Activated CD4-positive, alpha-beta T cell treated with anti-CD3 and anti-CD28 coated beads for 4 hours (primary cell): Measurements from ENCODE around the gene COLEC11.

Experiments
- DNase-seq, 2 donors: peaks; one replicate each; pipeline ENCODE4 v3.0.0-alpha.2; 2020

COLEC11 gene

DNA sequence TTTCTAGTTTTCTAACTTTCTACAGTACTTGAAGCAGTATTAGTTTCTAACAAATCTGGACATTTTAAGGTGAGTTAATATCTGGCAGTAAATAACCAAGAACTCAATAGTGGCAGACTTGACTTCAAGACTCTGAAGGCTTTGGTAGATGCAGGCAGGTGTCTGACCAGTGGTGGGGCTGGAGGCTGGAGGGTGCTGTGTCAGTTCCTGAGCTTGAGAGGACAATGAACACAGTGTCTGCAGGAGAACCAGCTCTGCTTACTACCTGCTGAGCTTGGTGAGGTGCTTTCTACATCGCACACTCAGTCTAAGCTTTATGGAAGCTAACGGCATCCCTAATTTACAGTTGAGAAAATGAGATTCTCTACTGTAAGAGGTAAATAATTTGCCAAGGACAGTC lies 84.3 kb downstream of the COLEC11 start:
- no peak for DNase-seq

DNA sequence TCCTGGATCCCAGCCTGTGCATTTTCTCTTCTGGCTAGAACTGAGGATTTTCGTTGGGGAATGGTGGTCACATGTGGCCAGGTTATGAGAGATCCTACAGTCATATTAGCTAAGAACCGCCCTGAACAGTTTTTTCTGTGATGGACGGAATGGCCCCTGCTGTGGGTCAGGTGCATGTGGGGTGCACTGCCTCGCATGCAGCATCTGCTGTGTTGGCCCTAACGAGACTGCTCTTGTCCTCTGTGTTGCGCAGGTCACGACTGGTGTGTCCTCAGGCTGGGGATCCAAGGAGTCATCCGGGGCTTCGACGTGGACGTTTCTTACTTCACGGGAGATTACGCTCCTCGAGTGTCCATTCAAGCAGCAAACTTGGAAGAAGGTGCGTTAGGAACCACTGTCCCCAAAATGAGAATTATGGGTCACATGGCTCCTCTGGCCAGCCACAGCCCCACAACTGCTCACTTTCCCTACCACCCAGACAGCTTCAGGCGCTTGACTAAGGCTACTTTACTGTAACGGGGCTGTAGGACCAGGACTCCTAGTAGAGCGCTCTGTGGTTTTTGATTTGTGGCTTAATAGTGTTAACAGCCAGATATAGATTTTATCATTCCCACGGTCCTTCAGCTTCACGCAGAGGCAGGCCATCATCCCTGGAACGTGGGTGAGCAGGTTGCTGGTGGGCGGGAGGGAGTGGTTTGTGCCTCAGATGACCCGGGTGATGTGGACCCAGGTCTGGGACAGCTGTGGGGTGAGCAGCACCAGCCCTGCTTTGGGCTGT lies 84.9 kb downstream of the COLEC11 start:
- DNase-seq: no peak

DNA sequence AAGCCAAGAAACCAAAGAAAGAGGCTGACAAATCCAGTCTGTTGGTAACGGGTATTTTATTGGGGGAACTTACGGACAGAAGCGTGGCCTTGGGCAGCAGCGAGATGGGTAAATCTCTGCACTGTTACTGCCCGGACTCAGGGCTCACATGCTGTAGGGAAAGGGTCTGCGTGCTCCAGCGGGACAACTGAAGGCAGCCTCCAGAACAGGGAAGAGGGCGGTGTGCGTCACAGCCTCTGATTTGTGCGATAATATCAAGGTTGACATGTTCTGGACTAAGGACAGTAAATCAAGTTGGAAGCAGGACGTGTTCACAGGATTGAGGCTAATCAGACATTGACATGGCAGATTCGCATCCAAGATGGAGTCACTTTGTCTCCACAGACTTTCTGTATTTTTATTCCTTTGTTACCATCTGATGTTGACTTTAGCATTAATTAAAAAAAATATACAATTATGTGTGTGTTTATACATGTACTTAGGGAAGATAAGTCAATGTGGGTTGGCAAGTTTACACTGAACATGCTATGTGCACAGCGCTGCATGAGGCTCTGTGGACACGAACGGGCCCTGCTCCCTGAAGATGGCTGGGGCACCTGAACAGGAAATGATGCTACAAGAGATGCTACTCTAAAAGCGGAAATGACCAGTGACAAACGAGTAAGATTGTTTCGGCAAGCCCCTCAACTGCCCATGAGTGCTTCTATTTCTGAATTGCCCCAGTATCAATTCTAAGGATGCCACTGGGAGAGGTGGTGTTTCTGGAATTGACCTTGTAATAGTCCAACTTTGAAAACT lies 85.8 kb downstream of the COLEC11 start:
- no peak for DNase-seq

DNA sequence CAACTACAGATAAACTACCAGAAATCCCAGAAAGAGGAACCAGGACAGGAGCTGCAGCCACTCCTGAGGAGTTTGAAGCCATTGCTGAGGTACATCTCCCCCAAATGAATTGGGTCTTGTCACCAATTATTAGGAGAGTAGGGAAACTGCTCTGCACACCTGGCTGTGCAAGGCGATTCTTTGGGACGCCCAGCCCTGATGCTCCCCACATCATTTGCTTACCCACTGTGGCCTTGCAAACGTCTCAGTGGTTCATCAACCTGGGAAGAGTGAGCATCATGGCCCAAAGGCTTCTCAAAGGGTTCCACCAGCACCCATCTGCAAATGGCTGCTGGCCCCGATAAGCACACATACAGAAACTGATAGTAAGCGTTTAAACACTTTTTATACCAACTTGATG lies 86.7 kb downstream of the COLEC11 start:
- no peak for DNase-seq

DNA sequence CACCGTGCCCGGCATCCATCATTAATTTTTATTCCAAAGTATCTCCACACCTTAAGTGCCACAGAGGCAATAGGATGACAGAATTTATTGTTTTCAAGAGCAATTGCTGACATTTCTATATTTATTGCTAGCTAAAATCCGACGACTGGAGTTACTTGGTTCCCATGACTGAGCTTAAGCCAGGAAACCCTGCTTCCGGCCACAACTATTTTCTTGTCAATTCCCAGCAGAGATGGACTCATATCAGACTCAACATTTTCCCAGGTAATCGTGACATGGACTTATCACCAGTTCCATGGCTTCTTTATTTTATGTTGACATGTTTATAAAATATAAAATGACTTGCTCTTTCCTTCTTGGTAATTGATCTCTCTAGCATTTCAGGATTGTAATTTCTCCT lies 87.9 kb downstream of the COLEC11 start:
- no peak for DNase-seq

DNA sequence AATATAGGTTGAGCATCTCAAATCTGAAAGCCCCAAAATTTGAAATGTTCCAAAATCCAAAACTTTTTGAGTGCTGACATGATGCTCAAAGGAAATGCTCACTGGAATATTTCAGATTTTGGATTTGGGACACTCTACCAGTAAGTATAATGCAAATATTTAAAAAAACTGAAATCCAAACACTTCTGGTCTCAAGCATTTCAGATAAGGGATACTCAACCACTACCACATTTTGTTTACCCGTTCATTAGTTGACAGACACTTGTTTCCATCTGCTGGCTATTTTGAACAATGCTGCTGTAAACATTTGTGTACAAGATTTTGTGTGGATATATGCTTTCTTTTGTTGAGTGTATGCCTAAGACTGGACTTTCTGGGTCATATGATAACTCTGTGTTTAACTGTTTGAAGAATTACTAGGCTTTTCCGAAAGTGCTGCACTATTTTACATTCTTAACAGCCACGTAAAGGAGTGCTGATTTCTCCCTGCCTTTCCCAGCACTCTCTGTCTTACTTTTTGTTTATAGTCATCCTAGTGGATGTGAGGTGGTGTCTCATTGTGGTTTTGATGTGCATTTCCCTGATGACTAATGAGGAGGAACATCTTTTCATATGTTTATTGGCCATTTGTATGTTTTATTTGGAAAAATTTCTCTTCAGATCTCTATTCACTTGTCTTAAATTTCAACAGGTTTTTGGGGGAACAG lies 89.0 kb downstream of the COLEC11 start:
- DNase-seq: no peak

DNA sequence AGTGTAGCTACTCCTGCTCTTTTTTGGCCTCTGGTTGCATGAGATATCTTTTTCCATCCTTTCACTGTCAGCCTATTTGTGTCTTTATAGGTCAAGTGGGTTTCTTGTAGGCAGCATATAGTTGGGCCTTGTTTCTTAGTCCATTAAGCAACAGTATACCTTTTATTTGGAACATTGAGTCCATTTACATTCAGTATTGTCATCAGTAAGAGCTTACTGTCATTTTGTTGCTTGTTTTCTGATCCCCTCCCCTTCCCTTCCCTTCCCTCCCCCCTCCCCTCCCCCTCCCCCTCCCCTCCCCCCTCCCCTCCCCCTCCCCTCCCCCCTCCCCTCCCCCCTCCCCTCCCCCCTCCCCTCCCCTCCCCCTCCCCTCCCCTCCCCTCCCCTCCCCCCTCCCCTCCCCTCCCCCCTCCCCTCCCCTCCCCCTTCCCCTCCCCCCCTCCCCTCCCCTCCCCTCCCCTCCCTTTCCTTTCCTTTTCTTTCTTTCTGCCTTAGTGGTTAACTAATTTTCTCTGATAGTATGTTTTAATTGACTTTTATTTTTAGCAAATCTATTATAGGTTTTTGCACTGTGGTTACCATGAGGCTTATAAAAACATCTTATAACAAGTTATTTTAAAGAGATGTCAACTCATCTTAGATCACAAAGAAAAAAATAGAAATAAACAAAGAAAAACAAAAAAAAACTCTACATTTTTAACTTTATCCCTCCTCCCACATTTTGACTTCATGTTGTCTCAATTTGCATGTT lies 95.3 kb downstream of the COLEC11 start:
- no peak for DNase-seq

DNA sequence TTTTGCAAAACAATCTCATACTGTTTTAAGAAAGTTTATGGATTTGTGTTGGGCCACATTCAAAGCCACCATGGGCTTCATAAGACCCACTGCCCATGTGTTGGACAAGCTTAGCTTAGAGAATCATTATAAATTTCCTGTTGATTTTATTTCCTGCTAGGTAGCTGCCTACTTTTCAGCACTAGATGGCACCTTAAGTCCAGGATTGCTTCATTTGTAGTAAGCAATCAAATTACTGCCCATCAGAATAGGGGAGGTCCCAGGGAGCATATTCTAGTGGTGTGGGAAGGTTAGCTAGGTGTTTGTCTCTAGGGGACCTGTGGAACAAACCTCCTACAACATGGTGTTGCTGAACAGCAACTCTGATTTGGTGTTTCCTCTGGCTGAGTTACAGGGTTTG lies 97.5 kb downstream of the COLEC11 start:
- DNase-seq: no peak
